Endothelial cell of umbilical vein (primary cell): ENCODE data around the gene LMAN1L. TPM values are rescaled to one million over a fixed set of nuclear protein-coding genes. Genes with fewer than 3 reads are reported as not detected.

Source experiments
- BruUV-seq: library from RNA; stranded (reverse); fragments of 400-500 nt; replicated peaks from 2 replicates; lab custom pipeline; 2021; lab: Mats Ljungman, UMichigan
- CTCF ChIA-PET: fragments of 300-600, 350-600 bp; sonication (Branson Sonifier 250); formaldehyde crosslinking; loops from one replicate; lab custom pipeline; 2021; ENCODE audit warnings: antibody characterized with exemption, inconsistent platforms; lab: Charles Lee
- POLR2A ChIA-PET: fragments of 300-600, 350-600 bp; sonication (Branson Sonifier 250); formaldehyde crosslinking; loops from one replicate; lab custom pipeline; 2021; ENCODE audit warnings: antibody characterized with exemption, inconsistent platforms; lab: Charles Lee
- DNase-seq: peaks from one replicate; pipeline ENCODE4 v3.0.0-alpha.2; 2011; ENCODE audit warnings: low read depth, low spot score
- FAIRE-seq: peaks from 2 replicates; lab custom pipeline; 2011; peaks lifted over from hg19 to GRCh38; lab: Jason Lieb, UNC
- H2AFZ ChIP-seq: 2 replicates; pipeline ENCODE4 v1.6.0; 2012; ENCODE audit warnings: low read depth, low read length, control low read depth, inconsistent platforms
- H3K27ac ChIP-seq: 2 replicates; pipeline ENCODE4 v1.5.1; 2011; ENCODE audit warnings: low read depth, mild to moderate bottlenecking, control low read depth, low read length, moderate library complexity; ENCODE audit not compliant: insufficient read depth
- H3K27me3 ChIP-seq, 2 experiments: 2 replicates each; pipeline versions ENCODE4 v1.6.0 to v1.6.1; 2011; ENCODE audit warnings: low read length in 2 of 2, mixed read lengths in 1 of 2; ENCODE audit not compliant: control insufficient read depth in 2 of 2, insufficient read depth in 2 of 2
- H3K36me3 ChIP-seq, 2 experiments: 2 replicates in 1 of 2; 3 replicates in 1 of 2; pipeline ENCODE4 v1.5.1; 2011; ENCODE audit warnings: low read length in 2 of 2, mild to moderate bottlenecking in 1 of 2, moderate library complexity in 1 of 2; ENCODE audit not compliant: control insufficient read depth in 2 of 2, insufficient read depth in 2 of 2; ENCODE audit errors: extremely low read depth in 1 of 2
- H3K4me1 ChIP-seq: 3 replicates; pipeline ENCODE4 v1.5.1; 2011; ENCODE audit warnings: mild to moderate bottlenecking, low read length; ENCODE audit not compliant: control insufficient read depth, insufficient read depth; ENCODE audit errors: extremely low read depth
- H3K4me2 ChIP-seq: 2 replicates; pipeline ENCODE4 v1.6.1; 2011; ENCODE audit warnings: low read length, control low read depth, mixed read lengths; ENCODE audit not compliant: insufficient read depth
- H3K4me3 ChIP-seq, 3 experiments: fragments of 200-600 bp in 1 of 3; sonication (generic), shearing (Covaris generic) in 1 of 3; replicated peaks in 1 of 3; 2 replicates each; pipeline ENCODE4 v1.5.1; 2011 to 2016; ENCODE audit warnings: control low read depth in 3 of 3, low read length in 3 of 3, mild to moderate bottlenecking in 2 of 3, inconsistent platforms in 1 of 3, low read depth in 1 of 3, moderate library complexity in 1 of 3; ENCODE audit not compliant: insufficient read depth in 1 of 3
- H3K79me2 ChIP-seq: 2 replicates; pipeline ENCODE4 v1.6.0; 2012; ENCODE audit warnings: low read length, inconsistent platforms; ENCODE audit not compliant: control insufficient read depth, insufficient read depth
- H3K9ac ChIP-seq: replicated peaks from 2 replicates; pipeline ENCODE3; 2011; ENCODE audit warnings: low read length, control low read depth; ENCODE audit not compliant: insufficient read depth; ENCODE audit errors: extremely low read depth
- H3K9me1 ChIP-seq: replicated peaks from 3 replicates; pipeline ENCODE4 v1.6.0; 2011; ENCODE audit warnings: mild to moderate bottlenecking, low read length; ENCODE audit not compliant: control insufficient read depth, insufficient read depth; ENCODE audit errors: extremely low read depth
- H3K9me3 ChIP-seq: replicated peaks from 2 replicates; pipeline ENCODE4 v1.5.1; 2012; ENCODE audit warnings: low read length, inconsistent platforms; ENCODE audit not compliant: control insufficient read depth, insufficient read depth
- H4K20me1 ChIP-seq: replicated peaks from 2 replicates; pipeline ENCODE3; 2011; ENCODE audit warnings: mild to moderate bottlenecking, low read length; ENCODE audit not compliant: control insufficient read depth, insufficient read depth; ENCODE audit errors: extremely low read depth
- CTCF ChIP-seq, 2 donors: IDR thresholded peaks; 1 replicate in 1 of 2; 2 replicates in 1 of 2; pipeline ENCODE4 v1.5.1; 2011; ENCODE audit warnings: low read length in 2 of 2, mild to moderate bottlenecking in 2 of 2, moderate library complexity in 2 of 2, control low read depth in 1 of 2, inconsistent platforms in 1 of 2, low read depth in 1 of 2; ENCODE audit not compliant: insufficient read depth in 1 of 2; ENCODE audit errors: extremely low read depth in 1 of 2
- EZH2 ChIP-seq: IDR thresholded peaks from 2 replicates; pipeline ENCODE4 v1.6.1; 2012; ENCODE audit warnings: borderline replicate concordance, low read depth, mild to moderate bottlenecking, moderate library complexity, low read length, inconsistent platforms; ENCODE audit not compliant: severe bottlenecking
- FOS ChIP-seq: IDR thresholded peaks from 2 replicates; pipeline ENCODE4 v1.6.1; 2011; ENCODE audit warnings: mild to moderate bottlenecking, low read length, moderate library complexity, borderline replicate concordance; ENCODE audit not compliant: insufficient read depth
- GATA2 ChIP-seq: IDR thresholded peaks from 2 replicates; pipeline ENCODE4 v1.7.0; 2011; ENCODE audit warnings: low read depth, mild to moderate bottlenecking, moderate library complexity, mixed read lengths, low read length; ENCODE audit not compliant: insufficient read length, insufficient read depth
- JUN ChIP-seq: IDR thresholded peaks from 2 replicates; pipeline ENCODE4 v1.6.1; 2011; ENCODE audit warnings: borderline replicate concordance, low read depth; ENCODE audit not compliant: insufficient read length, insufficient read depth
- MAX ChIP-seq: IDR thresholded peaks from 2 replicates; pipeline ENCODE4 v1.6.1; 2011; ENCODE audit not compliant: insufficient read depth, insufficient read length
- MYC ChIP-seq: IDR thresholded peaks from one replicate; pipeline ENCODE4 v1.6.1; 2011; ENCODE audit warnings: mild to moderate bottlenecking, low read depth, low read length
- POLR2A ChIP-seq: IDR thresholded peaks from 2 replicates; pipeline ENCODE4 v1.6.1; 2012; ENCODE audit warnings: low read depth, mild to moderate bottlenecking, control low read depth, low read length
- POLR2AphosphoS5 ChIP-seq: IDR thresholded peaks from 2 replicates; pipeline ENCODE4 v1.6.1; 2012; ENCODE audit warnings: low read depth, mild to moderate bottlenecking, control low read depth, low read length, moderate library complexity; ENCODE audit not compliant: insufficient read depth
- dilution Hi-C: fragments of 300-500 bp; cut with MboI; formaldehyde crosslinking; loops from one replicate; pipeline ENCODE4 v1.15.0; 2019; ENCODE audit warnings: low sequenced_read_pairs; ENCODE audit not compliant: extremely low pct_ligation_motif_present
- intact Hi-C: fragments of 100-400 bp; cut with micrococcal nuclease; formaldehyde crosslinking; loops from one replicate; pipeline ENCODE4 v1.10.0; 2022
- polyA plus RNA-seq, 4 experiments: library from polyadenylated mRNA; depleted of rRNA in 3 of 4; stranded (reverse) in 3 of 4; unstranded in 1 of 4; fragments of >200 nt; gene quantifications; 2 replicates each; pipeline versions ENCODE4 v1.2.1 to v1.2.3, GENCODE V29; 2011 to 2012; ENCODE audit warnings: missing spikeins in 1 of 4
- total RNA-seq: library from RNA; stranded (reverse); gene quantifications from 2 replicates; pipeline ENCODE4 v1.2.3, GENCODE V29; 2021

Gene LMAN1L
- total and polyA plus RNA-seq, 2 donors (not counting 3 experiments of a cell fraction or from before 2014, with no cell fraction given): not detected

- H4K20me1 ChIP-seq: no peaks in the 10 kb centered on the region
- dilution Hi-C loops (no loop called here), intact Hi-C loops (loop anchor here (1.0 to 2.0 kb wide), 4 partner anchors 19 to 150 kb away; no protein-coding TSS in a partner anchor)
- H3K4me2 ChIP-seq: no peak overlapping the region
- no peaks in the 10 kb centered on the region for H3K9me1 ChIP-seq
- BruUV-seq: no TSS peak
- H3K27ac ChIP-seq: no peak overlapping the region
- H3K4me1 ChIP-seq: no peaks in the 10 kb centered on the region
- no peak overlapping the region for H2AFZ ChIP-seq
- DNase-seq (no peak), FAIRE-seq (no peak)
- TF ChIP-seq POLR2A: no peak
- no peak for TF ChIP-seq FOS
- no peak for TF ChIP-seq MAX
- no peak for TF ChIP-seq JUN
- no peak for TF ChIP-seq CTCF (IDR thresholded peaks at IDR 0.05; ENCODE audit: extremely low read depth in 1 of 2, insufficient read depth in 1 of 2, low read depth in 1 of 2, low read length in 2 of 2)
- TF ChIP-seq POLR2AphosphoS5: no peak
- no peak for TF ChIP-seq MYC
- TF ChIP-seq EZH2: no peak
- no peak for TF ChIP-seq GATA2
- CTCF ChIA-PET: interaction anchor here (0.6 to 3.9 kb wide), 12 partner anchors 10 to 169 kb away, joined by 3 to 22 read pairs (median 4); partner anchors contain the start of genes CSK and ULK3
- no peaks in the 10 kb centered on the region for H3K9me3 ChIP-seq
- H3K4me3 ChIP-seq: no peak overlapping the region
- peaks cover 16% of the 10 kb centered on the region for H3K79me2 ChIP-seq
- peaks cover 3 to 33% of the 10 kb centered on the region in 2 experiments for H3K36me3 ChIP-seq
- POLR2A ChIA-PET: no interaction called here
- no peaks in the 10 kb centered on the region for H3K27me3 ChIP-seq
- H3K9ac ChIP-seq: no peak overlapping the region
Measured at GRCh38 chr15:74800559-74801094, 12.0 kb upstream of the LMAN1L start.
